Esophagus muscularis mucosa (tissue), 4 donors: ENCODE measurements around the gene CCDC88C. TPM values are rescaled to one million over a fixed set of nuclear protein-coding genes. Genes with fewer than 3 reads are reported as not detected.

Experiments used
- DNase-seq: peaks from one replicate; pipeline ENCODE4 v3.0.0-alpha.2; 2017; ENCODE audit errors: extremely low spot score
- H3K27ac ChIP-seq, 4 donors: fragments of 200-600 bp; sonication (generic); replicated peaks in 1 of 4; 1 replicate in 3 of 4; 2 replicates in 1 of 4; pipeline ENCODE4 v1.5.1; 2016 to 2019; ENCODE audit warnings: mild to moderate bottlenecking in 1 of 4
- H3K27me3 ChIP-seq, 4 donors: fragments of 200-600 bp; sonication (generic); one replicate each; pipeline versions ENCODE4 v1.5.1 to v1.6.0; 2016 to 2019
- H3K36me3 ChIP-seq, 4 donors: fragments of 200-600 bp; sonication (generic); one replicate each; pipeline ENCODE4 v1.5.1; 2016 to 2019
- H3K4me1 ChIP-seq, 4 donors: fragments of 200-600 bp; sonication (generic); one replicate each; pipeline ENCODE4 v1.5.1; 2016 to 2019
- H3K4me3 ChIP-seq, 4 donors: fragments of 200-600 bp; sonication (generic); 1 replicate in 2 of 4; 2 replicates in 2 of 4; pipeline ENCODE4 v1.5.1; 2016 to 2019; ENCODE audit warnings: mild to moderate bottlenecking in 4 of 4, moderate library complexity in 1 of 4
- H3K9me3 ChIP-seq, 4 donors: fragments of 200-600 bp; sonication (generic); 1 replicate in 3 of 4; 2 replicates in 1 of 4; pipeline ENCODE4 v1.5.1; 2016 to 2019
- EP300 ChIP-seq: sonication (generic); formaldehyde crosslinking; IDR thresholded peaks from one replicate; pipeline ENCODE4 v1.6.1; 2017; ENCODE audit warnings: antibody characterized with exemption
- POLR2A ChIP-seq: fragments of 450-650 bp; IDR thresholded peaks from one replicate; pipeline ENCODE4 v1.6.1; 2017; ENCODE audit warnings: antibody characterized with exemption, moderate library complexity, mild to moderate bottlenecking, low read depth
- POLR2AphosphoS5 ChIP-seq, 2 donors: sonication (generic); formaldehyde crosslinking; IDR thresholded peaks; one replicate each; pipeline ENCODE4 v1.6.1; 2017; ENCODE audit warnings: antibody characterized with exemption in 2 of 2
- WGBS: methylation state at CpG from one replicate; pipeline ENCODE4 v1.1.5; 2018; 5-methylcytosine and 5-hydroxymethylcytosine counted together
- intact Hi-C: fragments of 100-400 bp; cut with DNase I; formaldehyde crosslinking; loops from one replicate; pipeline ENCODE4 v1.15.1; 2023
- total RNA-seq, 4 donors: library from RNA; depleted of rRNA; stranded (reverse); fragments of >200 nt; gene quantifications; one replicate each; pipeline versions ENCODE4 v1.1.0 to v1.2.1, GENCODE V29; 2016
- TF ChIP-seq, protein P1 (sequence below), 3 experiments: fragments of 200-600 bp in 2 of 3; fragments of 450-650 bp in 1 of 3; sonication (generic) in 2 of 3; IDR thresholded peaks; one replicate each; pipeline ENCODE4 v1.5.1; 2017 to 2019; ENCODE audit warnings: antibody characterized with exemption in 3 of 3, mild to moderate bottlenecking in 2 of 3, moderate library complexity in 1 of 3

CCDC88C gene
- total RNA-seq, 4 donors from 2014 or later: 4.2 to 6.3 (median 5.6) TPM

DNA sequence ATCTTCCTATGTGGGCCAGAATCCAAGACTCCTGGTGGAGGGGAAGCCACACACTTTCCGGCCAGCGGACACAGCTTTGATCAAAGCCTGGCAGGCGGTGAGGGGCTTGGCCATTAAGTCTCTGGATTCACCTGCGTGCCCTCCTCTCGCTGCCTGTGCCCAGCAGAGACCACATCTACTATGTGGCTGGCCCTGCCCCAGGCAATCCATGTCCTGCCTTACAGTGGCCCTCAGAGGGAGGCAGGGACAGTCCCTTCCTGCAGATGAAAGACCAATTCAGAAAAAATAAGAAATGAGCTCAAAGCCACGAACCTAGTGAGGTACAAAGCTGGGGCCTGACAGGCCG is 90.4 kb downstream of the CCDC88C start:
- peaks cover 43 to 77% (median 49%) of the 10 kb centered on the region in 4 donors for H3K4me1 ChIP-seq

DNA sequence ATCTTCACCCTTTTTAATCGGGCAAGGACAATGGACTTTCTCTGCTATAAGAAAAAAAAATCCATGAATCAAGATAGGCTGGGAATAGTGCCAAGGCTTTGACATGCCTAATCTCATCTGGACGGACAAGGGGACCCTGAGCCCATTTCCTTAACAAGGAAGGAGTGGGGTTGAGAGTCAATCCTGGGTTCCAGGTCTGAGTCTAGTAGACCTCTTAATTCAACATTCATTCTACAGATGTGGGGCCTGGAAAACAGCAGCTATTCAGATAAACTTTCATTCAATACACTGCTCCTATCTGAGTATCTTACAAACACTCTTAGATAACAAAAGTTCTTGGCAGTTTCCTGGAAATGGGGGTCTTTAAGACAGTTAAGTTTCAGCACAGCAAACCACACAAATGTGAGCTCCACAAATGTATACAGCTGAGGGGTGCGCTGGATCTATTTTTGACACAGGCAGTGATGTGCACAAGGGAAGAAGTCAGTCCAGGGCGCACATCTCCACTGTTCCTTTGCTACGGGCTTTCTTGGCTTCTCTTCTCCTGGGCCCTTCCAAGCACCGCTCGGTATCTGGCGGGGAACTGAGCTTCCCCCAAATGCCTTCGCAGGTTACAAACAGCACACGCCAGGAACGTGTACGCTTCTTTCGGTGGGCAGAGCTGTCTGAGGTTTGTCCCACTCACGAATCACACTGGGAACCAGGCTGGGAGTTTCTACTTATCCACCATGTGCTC is 90.9 kb downstream of the CCDC88C start:
- H3K4me3 ChIP-seq: no peak overlapping the region
- TF ChIP-seq POLR2A (no peak), EP300 (no peak), POLR2AphosphoS5 (IDR thresholded peaks at IDR 0.05) (no peak)
- TF ChIP-seq, protein P1, sequence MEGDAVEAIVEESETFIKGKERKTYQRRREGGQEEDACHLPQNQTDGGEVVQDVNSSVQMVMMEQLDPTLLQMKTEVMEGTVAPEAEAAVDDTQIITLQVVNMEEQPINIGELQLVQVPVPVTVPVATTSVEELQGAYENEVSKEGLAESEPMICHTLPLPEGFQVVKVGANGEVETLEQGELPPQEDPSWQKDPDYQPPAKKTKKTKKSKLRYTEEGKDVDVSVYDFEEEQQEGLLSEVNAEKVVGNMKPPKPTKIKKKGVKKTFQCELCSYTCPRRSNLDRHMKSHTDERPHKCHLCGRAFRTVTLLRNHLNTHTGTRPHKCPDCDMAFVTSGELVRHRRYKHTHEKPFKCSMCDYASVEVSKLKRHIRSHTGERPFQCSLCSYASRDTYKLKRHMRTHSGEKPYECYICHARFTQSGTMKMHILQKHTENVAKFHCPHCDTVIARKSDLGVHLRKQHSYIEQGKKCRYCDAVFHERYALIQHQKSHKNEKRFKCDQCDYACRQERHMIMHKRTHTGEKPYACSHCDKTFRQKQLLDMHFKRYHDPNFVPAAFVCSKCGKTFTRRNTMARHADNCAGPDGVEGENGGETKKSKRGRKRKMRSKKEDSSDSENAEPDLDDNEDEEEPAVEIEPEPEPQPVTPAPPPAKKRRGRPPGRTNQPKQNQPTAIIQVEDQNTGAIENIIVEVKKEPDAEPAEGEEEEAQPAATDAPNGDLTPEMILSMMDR (IDR thresholded peaks at IDR 0.05): no peak
- DNase-seq: no peak
- intact Hi-C loops: no loop called here
- H3K36me3 ChIP-seq: no peaks in the 10 kb centered on the region
- H3K4me1 ChIP-seq: peaks cover 38 to 72% (median 44%) of the 10 kb centered on the region in 4 donors
- H3K27ac ChIP-seq: peak overlapping the region in 1 of 4 donors; percentile 36
- H3K27me3 ChIP-seq: peaks cover 0 to 4% (median 0%) of the 10 kb centered on the region in 4 donors
- WGBS: 54% methylated on average over 14 of the region's 14 CpGs
- H3K9me3 ChIP-seq: no peaks in the 10 kb centered on the region

More for the DNA sequence above, 90.4 kb downstream of the CCDC88C start:
- intact Hi-C loops: no loop called here
- H3K27me3 ChIP-seq: peaks cover 0 to 4% (median 0%) of the 10 kb centered on the region in 4 donors
- no peak for TF ChIP-seq EP300
- TF ChIP-seq POLR2A: no peak
- TF ChIP-seq, protein P1 (IDR thresholded peaks at IDR 0.05): no peak
- TF ChIP-seq POLR2AphosphoS5 (IDR thresholded peaks at IDR 0.05): no peak
- H3K9me3 ChIP-seq: no peaks in the 10 kb centered on the region
- H3K36me3 ChIP-seq: no peaks in the 10 kb centered on the region
- no peak for DNase-seq
- 68% methylated on average over 2 of the region's 7 CpGs for WGBS
- H3K4me3 ChIP-seq: no peak overlapping the region
- H3K27ac ChIP-seq: peak overlapping the region in 2 of 4 donors; percentile 36 to 40

DNA sequence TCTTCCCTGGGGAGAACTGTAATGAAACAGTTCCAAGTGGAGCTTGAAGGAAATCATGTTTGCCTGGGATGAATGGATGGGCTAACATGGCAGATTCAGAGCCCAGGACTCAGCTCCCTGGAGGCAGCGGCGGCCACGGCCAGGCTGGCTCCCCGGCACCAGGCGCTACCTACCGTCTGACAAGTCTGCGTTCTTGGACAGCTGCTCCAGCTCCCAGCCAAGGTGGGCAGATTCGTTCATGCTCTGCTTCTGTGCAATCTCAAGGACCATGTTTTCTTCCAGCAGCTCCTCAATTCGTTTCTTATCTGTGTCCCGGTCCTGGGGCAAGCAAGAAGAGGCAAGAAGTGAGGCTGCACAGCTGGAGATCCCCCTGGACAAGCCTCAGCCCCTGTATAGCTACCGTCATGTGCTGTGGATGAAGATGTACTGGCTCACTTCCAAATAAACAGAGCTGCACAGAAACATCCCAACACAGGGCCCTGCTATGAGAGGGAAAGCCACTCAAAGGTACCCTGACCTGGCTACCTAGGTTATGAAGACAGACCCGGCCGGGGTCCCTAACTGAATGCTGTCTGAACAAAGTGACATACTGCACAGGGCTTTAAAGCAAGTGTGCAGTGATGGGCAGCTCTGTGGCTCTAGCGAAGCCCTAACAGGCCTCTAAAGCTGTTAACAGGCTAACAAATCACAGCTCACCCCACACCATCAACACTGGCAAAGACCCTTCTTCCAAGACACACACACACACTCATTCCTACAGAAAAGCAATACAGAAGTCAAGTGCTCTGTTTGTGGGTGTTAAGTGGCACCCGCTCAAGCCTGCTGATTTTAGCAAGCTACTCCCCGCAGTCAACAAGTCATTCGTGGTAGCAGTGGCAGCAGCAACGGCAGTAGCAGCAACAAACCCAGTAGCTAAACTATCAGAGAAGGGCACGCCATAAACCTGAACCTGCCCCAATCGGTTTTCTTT is 92.7 kb downstream of the CCDC88C start:
- peaks cover 0 to 6% (median 3%) of the 10 kb centered on the region in 4 donors for H3K36me3 ChIP-seq
- DNase-seq: no peak
- no peak for TF ChIP-seq POLR2A
- TF ChIP-seq, protein P1 (IDR thresholded peaks at IDR 0.05): no peak
- no peaks in the 10 kb centered on the region for H3K9me3 ChIP-seq
- H3K27ac ChIP-seq: peak overlapping the region; percentile 34 to 67 (median 52)
- peaks cover 23 to 56% (median 29%) of the 10 kb centered on the region in 4 donors for H3K4me1 ChIP-seq
- WGBS: 78% methylated on average over 18 of the region's 20 CpGs
- H3K4me3 ChIP-seq: peak overlapping the region in 3 of 4 donors; percentile 16 to 47 (median 40)
- H3K27me3 ChIP-seq: peaks cover 0 to 4% (median 0%) of the 10 kb centered on the region in 4 donors
- intact Hi-C loops: no loop called here

DNA sequence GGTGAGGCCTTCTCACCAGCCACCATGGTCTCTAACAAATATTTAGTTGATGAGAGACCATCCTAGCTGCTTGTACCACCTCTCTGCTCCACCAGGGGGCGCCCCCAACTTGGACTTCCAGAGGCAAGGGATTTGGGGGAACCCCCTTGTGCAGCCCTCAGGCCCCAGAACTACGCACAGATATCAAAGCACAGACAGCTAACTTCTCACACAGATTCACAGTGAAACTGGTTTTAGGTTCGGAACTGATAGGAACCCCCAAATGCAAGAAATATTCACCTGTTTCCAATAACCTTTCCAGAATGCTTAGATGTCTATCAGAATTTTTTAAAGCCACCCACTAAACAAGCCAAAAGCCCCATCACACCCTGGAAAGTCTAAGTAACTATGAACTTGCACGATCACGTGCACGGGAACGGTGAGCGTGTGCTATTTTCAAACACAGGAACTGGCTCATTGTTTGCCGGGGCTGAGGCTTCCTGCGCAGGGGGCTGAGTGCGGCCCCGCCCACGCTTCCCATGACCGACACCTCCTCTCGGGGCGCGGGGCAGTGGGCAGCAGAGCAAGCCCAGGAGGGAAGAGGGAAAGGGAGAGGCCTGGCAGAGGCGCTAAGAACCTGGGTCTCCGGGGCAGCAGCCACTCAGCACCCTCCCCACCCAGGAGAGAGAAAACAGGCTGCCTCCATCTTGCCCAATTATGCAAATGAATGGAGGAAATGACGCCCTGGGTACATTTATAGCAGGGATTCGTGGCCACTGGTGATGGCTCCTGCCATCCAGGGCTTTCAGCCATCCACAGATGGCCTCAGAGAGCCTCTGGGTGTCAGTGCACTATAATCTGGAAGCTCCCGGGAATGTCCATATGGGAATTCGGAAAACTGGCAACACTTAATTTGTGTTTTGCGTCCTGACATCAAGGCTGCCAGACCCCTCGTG is 93.7 kb downstream of the CCDC88C start:
- Histone ChIP-seq H3K4me3 (peak overlapping the region; percentile 16 to 47 (median 35)), H3K27ac (peak overlapping the region; percentile 34 to 67 (median 52)), H3K4me1 (peaks cover 23 to 56% (median 29%) of the 10 kb centered on the region in 4 donors), H3K27me3 (peaks cover 0 to 4% (median 0%) of the 10 kb centered on the region in 4 donors), H3K36me3 (peaks cover 0 to 6% (median 3%) of the 10 kb centered on the region in 4 donors), H3K9me3 (no peaks in the 10 kb centered on the region)
- 42% methylated on average over 24 of the region's 25 CpGs for WGBS
- peak; percentile 97 for DNase-seq
- TF ChIP-seq, protein P1 (IDR thresholded peaks at IDR 0.05): peak in 2 of 3 experiments; percentile 93
- TF ChIP-seq POLR2AphosphoS5 (IDR thresholded peaks at IDR 0.05): peak; percentile 38 to 64
- no peak for TF ChIP-seq POLR2A
- intact Hi-C loops: loop anchor here (2.0 kb wide), 1 partner anchor 95 kb away; no protein-coding TSS in a partner anchor
